Smooth muscle cell (in vitro differentiated cells): ENCODE measurements around the gene KCNQ1. TPM values are rescaled to one million over a fixed set of nuclear protein-coding genes. Genes with fewer than 3 reads are reported as not detected.

ENCODE experiments used
- DNase-seq: peaks from one replicate; lab custom pipeline; 2025; ENCODE audit not compliant: unreplicated experiment; lab: John Stamatoyannopoulos, UW
- H2AFZ ChIP-seq: fragments of 200-600 bp; sonication (generic); 2 replicates; pipeline ENCODE4 v1.6.0; 2016; ENCODE audit warnings: antibody characterized with exemption, low read depth, mild to moderate bottlenecking
- H3F3A ChIP-seq: fragments of 200-600 bp; sonication (generic); 2 replicates; pipeline ENCODE4 v1.6.0; 2017; ENCODE audit warnings: antibody characterized with exemption, low read depth
- H3K27ac ChIP-seq: fragments of 200-600 bp; sonication (generic); 2 replicates; pipeline ENCODE4 v1.5.1; 2016; ENCODE audit warnings: low read depth, mild to moderate bottlenecking
- H3K27me3 ChIP-seq: fragments of 200-600 bp; sonication (generic); 2 replicates; pipeline ENCODE4 v1.6.1; 2016; ENCODE audit warnings: low read depth, mild to moderate bottlenecking
- H3K36me3 ChIP-seq: fragments of 200-600 bp; sonication (generic); 2 replicates; pipeline ENCODE4 v1.5.1; 2016; ENCODE audit warnings: low read depth
- H3K4me1 ChIP-seq: fragments of 200-600 bp; sonication (generic); 2 replicates; pipeline ENCODE4 v1.5.1; 2016; ENCODE audit warnings: low read depth
- H3K4me2 ChIP-seq: fragments of 200-600 bp; sonication (generic); 2 replicates; pipeline ENCODE4 v1.6.0; 2016; ENCODE audit warnings: mild to moderate bottlenecking
- H3K4me3 ChIP-seq: fragments of 200-600 bp; sonication (generic); 2 replicates; pipeline ENCODE4 v1.5.1; 2016; ENCODE audit warnings: mild to moderate bottlenecking
- H3K79me2 ChIP-seq: fragments of 200-600 bp; sonication (generic); 2 replicates; pipeline ENCODE4 v1.6.0; 2016; ENCODE audit warnings: low read depth, mild to moderate bottlenecking
- H3K9ac ChIP-seq: fragments of 200-600 bp; sonication (generic); 2 replicates; pipeline ENCODE4 v1.6.0; 2016; ENCODE audit warnings: low read depth
- H3K9me3 ChIP-seq: fragments of 200-600 bp; sonication (generic); replicated peaks from 2 replicates; pipeline ENCODE4 v1.5.1; 2016; ENCODE audit warnings: low read depth
- H4K20me1 ChIP-seq: fragments of 200-600 bp; sonication (generic); 2 replicates; pipeline ENCODE4 v1.6.0; 2016; ENCODE audit warnings: low read depth
- CTCF ChIP-seq: fragments of 200-600 bp; sonication (generic); IDR thresholded peaks from 2 replicates; pipeline ENCODE4 v1.5.1; 2017; ENCODE audit warnings: borderline replicate concordance, mild to moderate bottlenecking, antibody characterized with exemption; ENCODE audit not compliant: insufficient read depth, poor library complexity, severe bottlenecking
- WGBS: methylation state at CpG from one replicate; pipeline ENCODE4 v1.1.7; 2016; ENCODE audit warnings: low lambda C conversion rate; 5-methylcytosine and 5-hydroxymethylcytosine counted together
- polyA plus RNA-seq: library from polyadenylated mRNA; unstranded; fragments of >200 nt; fragmentation: Nextera tagmentation; extraction: Ambion mirVana; gene quantifications from 2 replicates; pipeline ENCODE4 v1.2.1, GENCODE V29; 2016
- total RNA-seq: library from RNA; depleted of rRNA; stranded (reverse); fragments of >200 nt; gene quantifications from 2 replicates; pipeline ENCODE4 v1.2.3, GENCODE V29; 2014

The KCNQ1 gene
- total and polyA plus RNA-seq, 2 experiments from 2014 or later = 1.3 to 2.3 TPM

GRCh38 chr11:2669634-2670469 is 225.0 kb downstream of the KCNQ1 start:
- Histone ChIP-seq H3K9me3 (no peaks in the 10 kb centered on the region), H3K36me3 (no peaks in the 10 kb centered on the region), H3K9ac (no peak overlapping the region), H3K79me2 (peaks cover 59% of the 10 kb centered on the region), H3K27me3 (no peaks in the 10 kb centered on the region), H2AFZ (no peak overlapping the region), H3K4me2 (no peak overlapping the region), H3F3A (no peaks in the 10 kb centered on the region), H3K4me1 (peaks cover 10% of the 10 kb centered on the region), H3K4me3 (no peak overlapping the region), H4K20me1 (peaks cover 99% of the 10 kb centered on the region), H3K27ac (no peak overlapping the region)
- no peak for TF ChIP-seq CTCF
- DNase-seq = no peak
- 97% methylated on average over 8 of the region's 8 CpGs for WGBS

- Histone ChIP-seq H4K20me1 (peaks cover 100% of the 10 kb centered on the region), H3K4me3 (no peak overlapping the region), H2AFZ (no peak overlapping the region), H3K36me3 (no peaks in the 10 kb centered on the region), H3K27ac (no peak overlapping the region), H3K9ac (no peak overlapping the region), H3K4me1 (peaks cover 16% of the 10 kb centered on the region), H3K9me3 (no peaks in the 10 kb centered on the region), H3F3A (no peaks in the 10 kb centered on the region), H3K79me2 (peaks cover 67% of the 10 kb centered on the region), H3K27me3 (no peaks in the 10 kb centered on the region), H3K4me2 (no peak overlapping the region)
- TF ChIP-seq CTCF = no peak
- DNase-seq = no peak
- 45% methylated on average over 1 of the region's 1 CpG for WGBS
These were observed 225.8 kb downstream of the KCNQ1 start for GRCh38 chr11:2670541-2671100.

- no peak for TF ChIP-seq CTCF
- Histone ChIP-seq H3K27me3 (no peaks in the 10 kb centered on the region), H3K9me3 (no peaks in the 10 kb centered on the region), H3K27ac (no peak overlapping the region), H3F3A (no peaks in the 10 kb centered on the region), H3K36me3 (no peaks in the 10 kb centered on the region), H2AFZ (no peak overlapping the region), H3K9ac (no peak overlapping the region), H3K4me3 (no peak overlapping the region), H4K20me1 (peaks cover 100% of the 10 kb centered on the region), H3K4me1 (peaks cover 16% of the 10 kb centered on the region), H3K4me2 (no peak overlapping the region), H3K79me2 (peaks cover 77% of the 10 kb centered on the region)
- no peak for DNase-seq
- 100% methylated on average over 3 of the region's 3 CpGs for WGBS
These were observed 226.9 kb downstream of the KCNQ1 start for GRCh38 chr11:2671748-2672147.
